GM12875 (cell line): ENCODE measurements around the gene GCSAML.

Experiments
- H3K4me3 ChIP-seq: one replicate; pipeline ENCODE4 v1.5.1; 2011; ENCODE audit warnings: low read depth, low read length, control low read depth
- CTCF ChIP-seq: IDR thresholded peaks from 2 replicates; pipeline ENCODE4 v1.5.1; 2011; ENCODE audit warnings: low read depth, mild to moderate bottlenecking, control low read depth, inconsistent platforms, low read length, moderate library complexity, borderline replicate concordance; ENCODE audit not compliant: insufficient read depth

Gene GCSAML

GRCh38 chr1:247540581-247540980 lies 8.4 kb upstream of the GCSAML start:
- no peak overlapping the region for H3K4me3 ChIP-seq
- TF ChIP-seq CTCF, result no peak

GRCh38 chr1:247542811-247543210 lies 6.1 kb upstream of the GCSAML start:
- no peak for TF ChIP-seq CTCF
- H3K4me3 ChIP-seq, result no peak overlapping the region

GRCh38 chr1:247548092-247548491 lies 842 bp upstream of the GCSAML start:
- TF ChIP-seq CTCF, result no peak
- H3K4me3 ChIP-seq, result no peak overlapping the region

- no peak overlapping the region for H3K4me3 ChIP-seq
- no peak for TF ChIP-seq CTCF
Observed at GRCh38 chr1:247551721-247552120, 2.8 kb downstream of the GCSAML start.

GRCh38 chr1:247552231-247552630 lies 3.3 kb downstream of the GCSAML start:
- no peak overlapping the region for H3K4me3 ChIP-seq
- TF ChIP-seq CTCF, result no peak

GRCh38 chr1:247557926-247558674 lies 9.2 kb downstream of the GCSAML start:
- H3K4me3 ChIP-seq, result no peak overlapping the region
- no peak for TF ChIP-seq CTCF

GRCh38 chr1:247561711-247562110 lies 12.8 kb downstream of the GCSAML start:
- no peak overlapping the region for H3K4me3 ChIP-seq
- TF ChIP-seq CTCF, result no peak
